Middle frontal gyrus (tissue), 1 donor: Measurements from ENCODE around the gene MAPK11.

Source experiments
- DNase-seq: peaks from one replicate; pipeline ENCODE4 v3.0.0-alpha.2; 2015; ENCODE audit warnings: low spot score; ENCODE audit errors: extremely low spot score

Gene MAPK11

DNA sequence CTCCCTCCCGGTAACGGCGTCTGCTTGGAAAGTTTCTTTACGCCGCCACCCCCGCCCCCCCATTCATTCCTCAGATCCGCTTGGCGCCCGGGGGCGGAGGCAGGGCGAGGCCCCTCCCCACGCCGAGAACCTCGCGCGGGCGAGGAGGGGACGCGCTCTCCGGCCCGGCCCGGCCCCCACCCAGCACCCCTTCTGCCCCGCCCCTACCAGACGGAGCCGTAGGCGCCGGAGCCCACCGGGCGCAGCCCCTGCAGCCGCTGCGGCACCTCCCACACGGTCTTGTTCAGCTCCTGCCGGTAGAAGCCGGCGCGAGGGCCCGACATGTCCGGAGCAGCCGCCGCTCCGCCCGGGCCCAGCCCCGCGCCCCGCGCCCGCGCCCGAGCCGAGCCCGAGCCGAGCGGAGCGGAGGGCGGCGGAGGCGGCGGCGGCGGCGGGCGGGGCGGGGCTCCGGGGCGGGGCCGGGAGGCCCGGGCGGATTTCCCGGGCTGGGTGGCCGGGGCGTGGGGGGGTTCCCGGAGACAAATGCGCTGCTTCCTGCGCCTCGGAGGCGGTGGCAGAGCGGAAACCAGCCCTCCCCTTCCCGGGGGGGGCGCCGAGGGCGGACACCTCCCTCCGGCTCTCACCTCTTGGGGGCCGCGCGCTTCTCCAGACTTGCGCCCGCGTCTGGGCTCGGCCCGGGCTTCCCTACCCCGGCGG lies at the start of gene MAPK11:
TSS of gene MAPK11 (minus strand) at position 411 of the 696 bp plus-strand sequence. CDS start at position 323, 88 bp downstream.
- no peak for DNase-seq

DNA sequence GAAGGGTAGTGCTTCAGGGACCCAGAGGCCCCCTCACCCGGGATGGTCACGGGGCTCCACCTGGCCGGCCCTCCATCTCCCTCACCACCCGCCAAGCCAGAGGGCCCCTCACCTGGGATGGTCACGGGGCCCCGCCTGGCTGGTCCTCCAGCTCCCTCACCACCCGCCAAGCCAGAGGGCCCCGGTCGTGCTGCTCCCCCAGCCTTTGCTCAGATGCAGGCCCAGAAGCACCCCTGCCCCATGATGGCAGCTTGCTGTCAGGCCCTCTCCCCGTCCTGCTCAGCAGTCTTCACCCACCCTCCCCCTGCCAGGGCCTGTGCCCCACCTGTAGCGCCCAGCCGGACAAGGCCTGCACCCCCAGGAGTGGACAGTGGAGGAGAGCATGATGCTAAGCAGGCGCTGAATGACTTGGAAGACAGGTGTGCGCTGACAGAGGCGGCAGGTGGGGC lies 49.3 kb upstream of the MAPK11 start:
- no peak for DNase-seq

DNA sequence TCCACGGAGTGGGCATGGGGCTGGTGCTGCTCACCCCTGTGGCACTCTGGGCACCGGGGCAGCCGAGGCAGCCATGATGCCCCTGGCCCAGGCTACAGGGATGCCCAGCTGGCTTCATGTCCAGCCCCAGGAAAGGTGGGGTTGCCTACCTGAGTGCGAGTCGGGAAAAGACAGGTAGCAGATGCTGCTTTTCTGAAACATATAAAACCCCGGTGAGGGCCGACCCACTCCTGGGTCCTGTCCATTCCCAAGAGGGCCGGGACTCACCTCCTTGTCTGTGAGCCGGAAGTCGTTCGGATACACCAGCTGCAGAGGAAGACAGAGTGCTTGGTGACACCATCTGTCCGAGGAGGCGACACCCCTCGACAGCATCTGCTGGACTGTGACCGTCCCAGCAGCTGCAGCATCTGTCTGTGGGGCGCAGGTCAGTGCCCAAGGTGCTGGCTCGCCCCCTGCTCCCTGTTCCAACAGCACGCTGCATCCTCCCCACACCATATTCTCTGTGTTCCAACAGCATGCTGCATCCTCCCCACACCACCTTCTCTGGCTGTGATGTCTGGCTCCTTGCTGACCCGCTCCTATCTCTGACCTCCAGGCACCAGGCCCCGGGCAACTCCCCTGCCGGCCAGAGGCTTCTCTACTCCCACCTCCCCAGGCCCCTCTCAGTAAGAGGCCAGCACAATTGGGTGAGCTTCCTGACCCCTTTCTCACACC lies 48.7 kb upstream of the MAPK11 start:
- DNase-seq = no peak

DNA sequence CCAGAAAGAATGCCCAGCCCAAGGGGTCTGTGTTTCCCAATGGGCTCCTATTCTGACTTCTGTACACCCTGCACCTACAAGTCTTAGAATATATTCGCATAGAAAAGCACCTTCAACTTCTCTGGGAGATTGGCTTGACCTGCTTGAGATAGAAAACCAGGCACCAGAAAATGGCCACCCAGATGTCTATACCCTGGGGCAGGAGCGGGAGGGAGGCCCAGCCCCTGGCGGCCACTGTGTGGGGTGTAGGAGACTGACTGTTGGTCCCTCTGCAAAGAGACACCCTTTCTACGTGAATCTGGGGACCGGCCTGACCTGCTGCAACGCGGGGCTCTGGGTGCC lies 48.1 kb upstream of the MAPK11 start:
- no peak for DNase-seq

DNA sequence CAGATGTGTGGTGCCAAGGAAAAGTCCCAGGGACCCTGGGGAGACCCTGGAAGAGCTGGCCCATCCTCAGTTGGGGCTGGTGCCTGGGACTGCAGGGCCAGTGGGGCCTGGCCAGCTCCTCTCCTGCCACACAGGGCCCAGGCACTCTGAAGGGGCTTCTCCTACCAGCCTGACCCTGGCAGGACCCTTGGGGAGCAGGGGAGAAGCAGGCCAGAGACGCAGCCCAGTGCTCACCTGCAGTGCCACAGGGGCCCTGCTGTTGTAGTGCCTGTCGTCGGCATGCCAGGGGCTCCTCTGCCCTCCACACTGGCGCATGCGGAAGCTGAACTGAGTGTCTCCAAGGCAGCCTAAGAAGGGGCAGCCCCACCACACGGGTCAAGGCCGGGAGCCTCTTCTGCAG lies 47.5 kb upstream of the MAPK11 start:
- no peak for DNase-seq

DNA sequence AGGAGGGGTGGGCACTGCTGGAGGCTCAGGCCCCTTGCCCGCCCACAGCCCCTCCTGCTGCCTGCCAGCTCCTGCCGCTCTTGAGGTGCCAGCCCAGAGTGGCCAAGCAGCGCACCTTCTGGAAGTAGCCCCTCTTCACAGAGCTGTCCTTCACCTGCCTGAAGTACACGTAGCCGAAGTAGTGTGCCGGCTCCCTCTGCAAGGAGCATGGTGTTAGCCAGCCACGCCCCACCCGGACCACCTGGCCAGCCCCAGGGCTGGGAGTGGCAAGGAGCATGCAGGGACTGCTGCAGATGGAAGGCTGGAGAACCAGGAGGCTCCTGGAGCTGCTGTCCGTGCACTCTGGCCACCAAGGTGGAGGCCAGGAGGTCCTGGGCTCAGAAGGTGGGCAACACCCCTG lies 47.0 kb upstream of the MAPK11 start:
- DNase-seq = no peak

DNA sequence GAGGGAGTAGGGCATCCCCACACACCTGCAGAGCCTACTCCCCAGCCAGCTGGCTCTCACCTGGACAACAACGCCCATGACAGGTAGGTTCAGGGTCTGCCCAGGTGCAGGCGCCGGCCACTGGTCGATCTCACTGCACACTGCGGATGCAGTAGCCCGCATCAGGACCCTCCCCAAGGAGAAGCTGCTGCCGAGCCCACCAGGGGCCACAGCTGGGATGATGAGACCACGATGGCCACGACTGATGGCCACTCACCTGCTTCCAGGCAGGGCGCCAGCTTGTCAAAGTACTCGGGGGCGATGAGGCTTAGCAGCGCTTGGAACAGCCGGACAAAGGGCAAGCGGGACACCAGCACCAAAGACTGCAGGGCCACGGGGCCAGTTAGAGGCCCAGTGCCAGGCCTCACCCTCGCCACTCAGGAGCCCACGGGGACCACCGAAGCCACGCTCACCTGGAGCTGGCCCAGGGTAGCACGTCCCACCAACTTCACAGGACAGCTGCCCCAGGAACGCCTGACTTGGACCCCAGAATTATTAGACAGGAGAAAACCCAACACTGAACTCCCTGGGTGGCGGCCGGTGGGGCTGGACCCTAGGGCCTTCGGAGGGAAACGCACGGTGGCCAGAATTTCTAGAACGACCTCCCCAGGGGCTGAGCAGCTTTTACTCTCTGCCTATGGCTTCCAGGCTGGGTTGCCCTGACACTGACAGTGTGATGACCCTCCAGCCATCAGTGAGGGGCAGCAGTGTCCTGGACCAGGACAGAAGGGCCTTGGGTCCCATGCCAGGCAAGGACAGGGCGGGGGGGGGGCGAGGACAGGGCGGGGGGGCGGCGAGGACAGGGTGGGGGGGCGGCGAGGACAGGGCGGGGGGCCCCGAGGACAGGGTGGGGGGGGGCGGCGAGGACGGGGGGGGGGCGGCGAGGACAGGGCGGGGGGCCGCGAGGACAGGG lies 46.2 kb upstream of the MAPK11 start:
- no peak for DNase-seq

DNA sequence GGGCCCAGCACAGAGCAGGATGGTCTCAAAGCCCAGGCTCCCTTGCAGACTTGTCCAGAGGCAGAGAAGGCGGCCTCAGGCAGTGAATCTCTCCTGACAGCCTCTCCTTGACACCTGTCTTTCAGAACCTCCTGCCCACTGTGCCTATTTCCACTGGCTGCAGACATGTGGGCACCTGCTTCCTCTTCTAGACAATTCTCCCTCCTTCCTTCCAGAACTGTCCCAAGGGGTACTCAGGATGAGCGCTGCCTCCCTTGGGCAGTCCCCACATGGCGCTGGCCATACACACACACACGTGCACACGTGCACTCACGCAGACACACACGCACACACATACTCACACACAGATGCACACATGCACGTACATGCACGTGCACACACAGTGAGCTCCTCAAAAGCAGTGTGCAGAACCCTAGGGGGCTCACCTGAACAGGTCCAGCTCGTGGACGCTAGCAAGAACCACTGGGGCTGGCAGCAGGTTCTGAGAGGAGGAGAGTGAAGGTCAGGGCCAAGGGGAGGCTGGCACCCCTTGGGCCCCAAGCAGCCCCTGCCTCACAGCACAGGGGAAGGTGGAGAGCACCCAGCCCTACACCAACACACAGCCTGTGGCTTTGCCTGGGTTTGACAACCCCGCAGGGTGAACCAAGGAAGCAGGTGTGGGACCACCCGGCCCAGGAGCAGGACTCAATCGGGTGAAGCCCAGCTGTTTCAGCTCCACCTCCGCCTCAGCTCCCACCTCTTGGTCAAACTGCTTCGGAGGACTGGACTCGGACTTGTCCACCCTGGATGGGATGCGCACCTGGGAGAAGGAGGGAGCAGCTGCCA lies 45.3 kb upstream of the MAPK11 start:
- DNase-seq = no peak

DNA sequence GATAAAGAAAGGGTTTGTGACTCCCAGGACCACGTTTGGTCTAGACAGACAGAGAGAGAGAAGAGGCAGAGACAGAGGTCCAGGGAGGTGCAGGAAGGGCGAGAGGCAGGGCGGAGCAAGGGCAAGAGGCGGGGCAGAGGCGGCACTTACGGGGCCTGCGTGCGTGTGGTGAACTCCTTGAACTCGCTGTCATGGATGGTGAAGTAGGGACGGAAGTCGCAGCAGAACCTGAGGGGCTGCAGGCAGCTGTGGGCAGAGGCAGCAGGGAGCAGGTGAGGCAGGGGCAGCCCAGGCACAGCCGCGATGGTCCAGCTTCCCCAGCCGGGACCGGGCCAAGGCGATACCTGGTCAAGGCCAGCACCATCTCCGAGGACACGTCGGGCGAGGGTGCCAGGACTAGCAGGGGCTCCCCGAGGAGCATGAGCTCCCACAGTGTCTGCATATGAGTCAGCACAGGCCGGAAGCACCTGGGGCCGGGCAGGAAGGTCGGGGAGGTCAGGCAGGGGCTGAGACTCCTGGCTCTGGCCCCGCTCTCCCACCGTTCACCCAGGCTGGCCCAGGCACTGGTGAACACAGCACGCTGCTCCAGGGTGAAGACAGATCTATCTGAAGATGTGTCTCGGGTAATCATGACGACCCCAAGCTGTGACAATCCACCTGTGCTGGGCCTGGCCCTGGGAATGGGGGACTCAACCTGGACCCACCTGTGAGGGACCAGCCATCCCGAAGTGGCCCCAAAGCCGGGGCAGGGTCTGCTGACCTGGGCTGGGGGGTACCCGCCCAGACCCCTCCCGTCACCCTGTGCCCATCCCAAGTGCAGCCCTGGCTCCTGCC lies 44.5 kb upstream of the MAPK11 start:
- DNase-seq = no peak

DNA sequence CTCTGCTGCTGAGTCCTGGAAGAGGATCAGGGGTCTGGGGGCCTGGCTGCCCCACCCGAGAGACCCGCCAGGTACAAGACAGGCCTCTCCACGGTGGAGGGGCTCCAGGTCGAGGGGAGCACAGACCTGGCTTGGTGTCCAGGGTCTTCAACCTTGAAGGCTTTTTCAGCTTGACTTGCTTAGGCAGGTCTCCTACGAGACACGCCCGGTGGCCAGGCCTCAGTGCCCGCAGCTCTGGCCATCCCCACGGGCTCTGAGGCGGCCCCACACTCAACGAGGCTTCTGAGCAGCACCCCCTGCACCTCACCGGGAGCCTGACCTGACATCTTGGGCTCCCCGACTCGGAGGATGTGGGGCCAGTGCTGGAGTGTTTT lies 43.9 kb upstream of the MAPK11 start:
- DNase-seq = no peak

DNA sequence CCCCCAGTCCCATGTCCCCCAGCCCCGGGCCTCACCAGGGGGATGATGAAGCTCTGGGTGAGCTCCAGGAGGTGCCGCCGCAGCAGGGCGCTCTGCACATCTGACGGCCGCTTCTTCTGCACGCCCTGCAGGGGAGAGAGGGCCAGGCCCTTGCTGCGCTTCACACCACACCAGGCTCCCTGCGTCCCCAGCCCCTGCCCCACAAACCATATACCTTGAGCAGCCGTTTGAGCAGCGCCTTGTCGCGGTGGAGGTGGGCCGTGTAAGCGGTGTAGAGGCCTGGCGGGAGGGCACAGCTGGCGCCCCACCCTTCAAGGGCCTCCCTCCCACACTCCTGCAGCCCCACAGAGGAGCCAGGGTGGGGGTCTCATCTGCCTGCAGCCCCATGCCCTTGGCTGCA lies 43.4 kb upstream of the MAPK11 start:
- DNase-seq = no peak

DNA sequence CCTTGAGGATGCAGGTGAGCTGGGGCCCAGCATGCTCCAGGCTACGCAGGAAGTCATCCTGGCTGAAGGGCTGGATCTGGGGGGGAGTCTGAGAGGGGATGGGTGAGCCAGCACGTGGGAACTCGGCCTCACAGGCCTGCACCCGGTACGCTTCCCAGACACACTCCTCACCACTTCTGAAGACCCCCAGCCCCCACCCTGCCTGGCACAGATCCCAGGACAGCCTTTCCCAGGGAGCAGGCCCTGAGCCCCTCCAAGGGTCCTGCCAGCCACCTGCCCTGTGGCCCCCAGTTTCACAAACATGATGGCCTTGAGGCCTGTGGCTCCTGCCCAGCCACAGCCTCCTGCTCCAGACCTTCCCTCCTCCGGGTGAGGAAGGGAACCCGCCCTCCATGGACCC lies 42.8 kb upstream of the MAPK11 start:
- no peak for DNase-seq

DNA sequence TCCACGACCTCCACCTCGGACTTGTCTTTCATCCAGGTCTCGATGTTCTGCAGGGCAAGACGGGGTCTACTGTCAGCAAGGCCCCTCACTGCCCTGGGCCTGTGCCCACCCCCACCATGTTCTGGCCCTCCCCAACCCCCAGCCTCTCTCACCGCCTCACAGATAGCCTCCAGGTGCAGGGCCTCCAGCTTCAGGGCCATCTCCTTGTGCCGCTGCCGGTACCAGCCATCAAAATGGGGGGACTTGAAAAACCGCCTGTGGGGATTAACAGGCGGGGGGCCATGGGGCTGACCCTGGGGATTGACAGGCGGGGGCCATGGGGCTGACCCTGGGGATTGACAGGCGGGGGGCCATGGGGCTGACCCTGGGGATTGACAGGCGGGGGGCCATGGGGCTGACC lies 42.2 kb upstream of the MAPK11 start:
- no peak for DNase-seq

DNA sequence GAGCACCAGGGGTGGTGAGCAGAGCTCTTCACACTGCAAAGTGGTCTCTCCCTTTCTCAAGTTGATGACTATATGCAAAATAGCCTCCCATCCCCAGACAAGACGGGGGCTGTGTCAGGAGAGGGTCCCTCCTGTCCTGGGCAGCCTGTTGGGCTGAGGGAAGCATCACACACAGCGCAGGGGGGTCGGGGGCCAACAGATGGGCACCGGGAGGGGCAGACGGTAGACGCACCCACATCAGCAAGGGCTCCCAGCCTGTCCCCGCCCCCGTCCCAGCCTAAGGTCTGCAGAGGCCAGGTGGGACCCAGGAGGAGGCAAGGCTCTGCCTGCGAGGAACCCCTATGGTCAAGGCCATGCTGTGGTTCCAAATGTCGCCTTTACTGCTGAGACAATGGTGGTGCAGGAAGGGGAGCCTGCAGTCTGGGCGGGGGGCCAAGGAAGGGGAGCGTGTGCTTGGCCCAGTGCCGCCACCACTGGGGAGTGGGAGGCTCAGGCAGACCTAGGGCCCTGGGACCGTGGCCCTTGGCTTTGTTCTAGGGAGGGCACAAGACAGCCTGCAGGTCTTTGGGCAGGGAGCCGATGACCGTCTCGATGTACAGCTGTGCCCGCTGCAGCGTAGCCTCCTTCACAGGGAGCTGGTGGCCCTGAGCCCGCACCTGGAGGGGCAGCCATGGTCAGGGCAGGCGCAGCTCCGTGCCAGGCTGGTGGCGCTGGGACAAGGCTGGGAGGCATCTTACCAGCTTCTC lies 41.6 kb upstream of the MAPK11 start:
- DNase-seq = no peak

DNA sequence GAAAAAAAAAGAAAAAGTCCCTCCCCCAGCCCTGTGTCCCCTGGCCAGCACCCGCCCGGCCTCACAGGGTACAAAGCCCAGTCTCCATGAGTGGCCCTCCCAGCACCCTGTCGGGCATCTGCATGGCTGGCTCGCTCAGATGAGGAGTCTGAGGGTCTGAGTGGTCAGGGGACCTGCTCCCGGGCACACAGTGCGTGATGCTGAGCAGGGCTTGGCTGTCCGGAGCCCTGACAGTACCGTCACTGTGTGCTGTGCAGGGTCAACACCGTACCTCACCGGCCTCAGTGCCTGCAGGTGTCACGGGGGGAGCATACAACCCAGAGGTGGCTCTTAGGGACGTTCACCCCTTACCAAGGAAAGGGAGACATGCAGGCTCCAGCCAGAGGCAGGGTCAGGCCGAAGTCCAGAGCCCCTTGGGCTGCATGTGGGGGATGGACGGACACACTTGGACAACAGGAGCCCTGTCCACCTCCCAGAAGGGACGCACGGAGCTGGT lies 40.8 kb upstream of the MAPK11 start:
- DNase-seq = no peak

DNA sequence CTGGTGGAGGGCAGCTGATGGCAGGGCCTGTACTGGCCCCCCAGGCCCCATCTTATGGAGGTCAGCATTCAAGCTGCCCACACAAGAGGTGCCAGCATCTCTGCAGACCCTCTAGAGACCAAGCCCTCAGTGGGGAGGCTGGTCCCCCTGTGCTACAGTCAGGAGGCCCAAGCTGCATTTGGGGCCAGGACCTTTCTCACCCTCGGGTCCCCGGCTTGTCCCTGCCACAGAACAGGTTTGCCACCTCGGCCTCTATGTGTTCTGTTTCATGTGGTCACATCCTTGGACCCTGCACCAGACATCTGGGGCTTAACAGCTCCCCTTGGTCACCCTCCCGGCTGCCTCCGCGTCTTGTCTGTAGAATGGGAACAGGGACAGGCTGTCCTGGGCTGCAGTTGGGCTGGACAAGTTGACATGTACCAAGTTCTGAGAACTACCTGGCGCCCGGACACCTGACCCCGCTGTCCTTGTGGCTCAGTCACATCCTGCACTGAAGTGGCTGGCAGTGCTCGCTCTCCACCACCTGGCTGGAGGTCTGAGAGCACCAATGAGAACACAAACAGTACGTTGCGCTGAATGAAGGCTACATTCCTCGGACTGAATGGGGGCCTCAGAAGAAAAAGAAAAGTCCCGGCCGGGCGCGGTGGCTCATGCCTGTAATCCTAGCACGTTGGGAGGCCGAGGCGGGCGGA lies 40.0 kb upstream of the MAPK11 start:
- DNase-seq = no peak

DNA sequence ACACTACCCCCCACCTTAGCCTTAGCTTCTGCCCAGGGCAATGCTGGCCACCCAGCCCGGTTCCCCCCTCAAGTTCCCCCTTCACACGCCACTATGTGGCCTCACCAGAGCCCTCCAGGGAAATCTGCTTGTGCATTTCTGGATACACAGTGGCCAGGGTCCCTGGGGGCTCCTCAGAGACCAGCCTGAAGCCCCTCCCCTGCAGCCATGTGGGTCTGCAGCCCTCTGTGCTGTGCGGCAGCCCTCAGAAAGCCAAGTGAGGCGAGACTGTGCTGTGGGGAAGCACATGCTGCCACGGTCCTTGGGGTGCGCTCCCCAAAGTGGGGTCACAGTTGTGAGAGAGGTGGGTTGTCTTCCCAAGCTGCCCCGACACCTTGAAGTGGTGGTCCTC lies 39.4 kb upstream of the MAPK11 start:
- DNase-seq = no peak

DNA sequence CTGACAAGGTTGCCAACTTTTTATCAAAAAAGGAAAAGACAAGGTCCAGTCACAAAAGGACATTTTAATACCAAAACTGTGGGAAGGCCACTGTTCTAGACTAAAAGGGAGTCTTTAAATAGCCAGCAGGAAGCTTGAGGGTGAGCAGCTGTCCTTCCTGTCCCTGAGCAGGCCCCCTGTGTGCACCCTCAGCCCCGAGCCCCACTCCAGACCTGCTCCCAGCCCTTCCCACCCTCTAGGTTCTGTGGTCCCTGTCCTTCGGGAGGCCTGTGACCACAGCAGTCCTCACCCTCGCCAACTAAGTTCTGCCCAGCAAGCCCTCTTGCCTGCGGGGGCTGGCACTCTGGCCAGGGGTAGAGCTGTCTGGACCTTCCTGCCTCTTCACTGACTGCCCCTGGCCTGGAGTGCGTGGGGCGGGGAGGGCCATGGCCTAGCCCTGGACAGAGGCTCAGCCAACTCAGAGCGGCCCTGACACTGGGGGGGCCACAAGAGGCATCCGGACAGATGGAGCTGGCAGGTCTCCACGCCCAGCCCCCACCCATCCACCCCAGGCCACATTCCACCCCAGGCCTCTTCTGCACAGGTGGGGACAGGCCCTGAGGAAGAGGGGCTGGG lies 38.9 kb upstream of the MAPK11 start:
- no peak for DNase-seq

DNA sequence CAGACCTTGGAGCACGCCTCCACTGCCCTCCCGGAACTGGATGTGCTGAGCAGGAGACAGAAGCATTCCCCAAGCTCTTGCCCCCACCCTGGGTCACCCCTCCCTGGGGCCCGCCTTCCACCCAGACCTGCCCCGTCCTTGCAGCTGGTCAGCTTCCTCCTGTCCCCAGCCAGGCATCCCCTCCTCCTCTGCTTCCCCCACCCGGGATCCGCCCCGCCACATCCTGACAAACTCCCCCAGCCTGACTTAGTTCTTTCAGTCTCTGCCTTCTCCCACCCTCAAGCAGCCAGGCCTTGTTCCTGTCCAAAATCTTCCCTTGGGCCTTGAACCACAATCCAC lies 38.4 kb upstream of the MAPK11 start:
- no peak for DNase-seq
